Body of pancreas (tissue), 4 donors: Measurements from ENCODE around the gene C22orf15.

Source experiments
- POLR2A ChIP-seq, 3 donors: fragments of 450-650 bp; IDR thresholded peaks; one replicate each; pipeline ENCODE4 v1.6.1; 2016; ENCODE audit warnings: antibody characterized with exemption in 3 of 3, mild to moderate bottlenecking in 2 of 3
- TF ChIP-seq, protein P1 (sequence below), 7 experiments: fragments of 450-650 bp in 4 of 7; fragments of 200-600 bp in 3 of 7; sonication (generic) in 3 of 7; IDR thresholded peaks; one replicate each; pipeline ENCODE4 v1.5.1; 2016 to 2019; ENCODE audit warnings: antibody characterized with exemption in 7 of 7

DNA sequence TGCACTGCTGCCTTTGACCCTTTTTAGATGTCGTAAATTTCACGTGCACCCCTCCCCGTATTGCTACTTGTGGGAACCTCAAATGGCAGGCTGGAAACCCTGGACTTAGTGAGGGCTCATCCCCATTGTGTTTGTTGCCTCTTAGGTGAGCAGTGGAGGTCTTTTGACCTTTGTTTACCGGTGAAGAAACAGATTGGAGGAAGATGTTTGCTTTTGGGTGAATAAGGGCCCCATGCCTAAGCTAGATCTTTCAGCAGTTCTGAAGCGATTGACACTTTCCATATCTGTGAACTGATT lies 24.8 kb downstream of the C22orf15 start:
- TF ChIP-seq, protein P1, sequence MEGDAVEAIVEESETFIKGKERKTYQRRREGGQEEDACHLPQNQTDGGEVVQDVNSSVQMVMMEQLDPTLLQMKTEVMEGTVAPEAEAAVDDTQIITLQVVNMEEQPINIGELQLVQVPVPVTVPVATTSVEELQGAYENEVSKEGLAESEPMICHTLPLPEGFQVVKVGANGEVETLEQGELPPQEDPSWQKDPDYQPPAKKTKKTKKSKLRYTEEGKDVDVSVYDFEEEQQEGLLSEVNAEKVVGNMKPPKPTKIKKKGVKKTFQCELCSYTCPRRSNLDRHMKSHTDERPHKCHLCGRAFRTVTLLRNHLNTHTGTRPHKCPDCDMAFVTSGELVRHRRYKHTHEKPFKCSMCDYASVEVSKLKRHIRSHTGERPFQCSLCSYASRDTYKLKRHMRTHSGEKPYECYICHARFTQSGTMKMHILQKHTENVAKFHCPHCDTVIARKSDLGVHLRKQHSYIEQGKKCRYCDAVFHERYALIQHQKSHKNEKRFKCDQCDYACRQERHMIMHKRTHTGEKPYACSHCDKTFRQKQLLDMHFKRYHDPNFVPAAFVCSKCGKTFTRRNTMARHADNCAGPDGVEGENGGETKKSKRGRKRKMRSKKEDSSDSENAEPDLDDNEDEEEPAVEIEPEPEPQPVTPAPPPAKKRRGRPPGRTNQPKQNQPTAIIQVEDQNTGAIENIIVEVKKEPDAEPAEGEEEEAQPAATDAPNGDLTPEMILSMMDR (IDR thresholded peaks at IDR 0.05) = no peak
- no peak for TF ChIP-seq POLR2A (IDR thresholded peaks at IDR 0.05)
